OCI-LY1 (cell line): ENCODE results near the gene COL12A1.

Experiments used
- H2AFZ ChIP-seq: fragments of 200-600 bp; sonication (generic), shearing (Covaris generic); 2 replicates; pipeline ENCODE4 v1.6.0; 2014; ENCODE audit warnings: antibody characterized with exemption, mild to moderate bottlenecking, low read length
- H3F3A ChIP-seq: fragments of 200-600 bp; sonication (generic), shearing (Covaris generic); 2 replicates; pipeline ENCODE4 v1.6.0; 2014; ENCODE audit warnings: mild to moderate bottlenecking, antibody characterized with exemption, low read length, moderate library complexity; ENCODE audit not compliant: insufficient read depth
- H3K27ac ChIP-seq: fragments of 200-600 bp; sonication (generic); 2 replicates; pipeline ENCODE4 v1.5.1; 2014; ENCODE audit warnings: low read length, mixed run types, mild to moderate bottlenecking, low read depth; ENCODE audit not compliant: poor library complexity, severe bottlenecking
- H3K27me3 ChIP-seq: fragments of 200-600 bp; sonication (generic); 2 replicates; pipeline ENCODE4 v1.6.0; 2014; ENCODE audit warnings: antibody characterized with exemption, mild to moderate bottlenecking, low read length, moderate library complexity; ENCODE audit not compliant: insufficient read depth
- H3K36me3 ChIP-seq: fragments of 200-600 bp; sonication (generic); 2 replicates; pipeline ENCODE4 v1.6.1; 2014; ENCODE audit warnings: mild to moderate bottlenecking, antibody characterized with exemption, low read length, moderate library complexity, mixed read lengths; ENCODE audit not compliant: insufficient read depth
- H3K4me1 ChIP-seq: fragments of 200-600 bp; sonication (generic); 2 replicates; pipeline ENCODE4 v1.5.1; 2014; ENCODE audit warnings: mild to moderate bottlenecking, low read length, moderate library complexity; ENCODE audit not compliant: insufficient read depth, severe bottlenecking
- H3K4me2 ChIP-seq: fragments of 200-600 bp; sonication (generic), shearing (Covaris generic); 2 replicates; pipeline ENCODE4 v1.6.1; 2014; ENCODE audit warnings: low read length
- H3K4me3 ChIP-seq: fragments of 200-600 bp; sonication (generic); 2 replicates; pipeline ENCODE4 v1.5.1; 2014; ENCODE audit warnings: low read length, low read depth, mild to moderate bottlenecking, mixed read lengths; ENCODE audit not compliant: poor library complexity, severe bottlenecking
- H3K79me2 ChIP-seq: fragments of 200-600 bp; shearing (Covaris generic); 2 replicates; pipeline ENCODE4 v1.6.1; 2016; ENCODE audit warnings: mixed run types, low read length, mixed read lengths; ENCODE audit not compliant: insufficient read depth
- H3K9ac ChIP-seq: fragments of 200-600 bp; sonication (generic), shearing (Covaris generic); 2 replicates; pipeline ENCODE4 v1.6.1; 2014; ENCODE audit warnings: mild to moderate bottlenecking, low read length, mixed read lengths
- H3K9me2 ChIP-seq: fragments of 200-600 bp; sonication (generic), shearing (Covaris generic); 2 replicates; pipeline ENCODE4 v1.6.1; 2014; ENCODE audit warnings: low read depth, mild to moderate bottlenecking, low read length, mixed read lengths
- H3K9me3 ChIP-seq: fragments of 200-600 bp; shearing (Covaris generic); 2 replicates; pipeline ENCODE4 v1.6.1; 2014; ENCODE audit warnings: low read length, mixed read lengths
- H4K20me1 ChIP-seq: fragments of 200-600 bp; sonication (generic), shearing (Covaris generic); 2 replicates; pipeline ENCODE4 v1.6.0; 2016; ENCODE audit warnings: mild to moderate bottlenecking, low read length; ENCODE audit not compliant: insufficient read depth
- CTCF ChIP-seq: fragments of 200-600 bp; sonication (generic), shearing (Covaris generic); IDR thresholded peaks from 2 replicates; pipeline ENCODE4 v1.5.1; 2017; ENCODE audit warnings: mild to moderate bottlenecking, antibody characterized with exemption, low read length, moderate library complexity, mixed read lengths
- EZH2 ChIP-seq: fragments of 200-600 bp; sonication (generic), shearing (Covaris generic); IDR thresholded peaks from 2 replicates; pipeline ENCODE4 v1.8.0; 2017; ENCODE audit warnings: borderline replicate concordance, mixed run types, mild to moderate bottlenecking, antibody characterized with exemption, low read length, moderate library complexity, mixed read lengths

COL12A1 gene

DNA sequence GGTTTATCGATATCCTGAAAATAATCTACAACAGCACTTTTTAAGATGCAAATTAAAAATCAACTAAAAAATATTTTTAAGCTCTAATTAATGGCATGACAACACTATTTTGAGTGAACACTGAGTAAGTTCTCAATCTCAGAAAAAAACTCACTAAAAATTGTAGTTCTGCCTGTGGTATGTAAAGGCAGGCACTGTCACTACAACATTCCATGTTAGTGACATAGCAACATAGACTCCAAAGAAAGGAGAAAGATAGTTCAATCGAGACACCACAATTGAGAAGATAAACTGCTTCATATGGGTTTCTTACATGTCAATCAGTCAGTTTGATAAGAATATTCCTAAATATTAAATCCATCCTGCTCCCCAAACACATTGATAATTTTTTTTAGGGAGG is 38.0 kb downstream of the COL12A1 start:
- Histone ChIP-seq H3K27me3 (no peaks in the 10 kb centered on the region), H3K9me3 (no peaks in the 10 kb centered on the region), H3K9ac (no peak overlapping the region), H3K4me2 (no peak overlapping the region), H3K4me3 (no peak overlapping the region), H2AFZ (no peak overlapping the region), H3K27ac (no peak overlapping the region), H3K9me2 (no peaks in the 10 kb centered on the region), H3F3A (no peaks in the 10 kb centered on the region), H4K20me1 (no peaks in the 10 kb centered on the region), H3K36me3 (no peaks in the 10 kb centered on the region), H3K79me2 (no peaks in the 10 kb centered on the region), H3K4me1 (no peaks in the 10 kb centered on the region)
- no peak for TF ChIP-seq CTCF
- TF ChIP-seq EZH2 = no peak

- Histone ChIP-seq H3K4me2 (no peak overlapping the region), H3K27me3 (no peaks in the 10 kb centered on the region), H3K36me3 (no peaks in the 10 kb centered on the region), H3K27ac (no peak overlapping the region), H3K9me3 (no peaks in the 10 kb centered on the region), H2AFZ (no peak overlapping the region), H3K79me2 (no peaks in the 10 kb centered on the region), H3K4me1 (no peaks in the 10 kb centered on the region), H3F3A (no peaks in the 10 kb centered on the region), H4K20me1 (no peaks in the 10 kb centered on the region), H3K4me3 (no peak overlapping the region), H3K9ac (no peak overlapping the region), H3K9me2 (no peaks in the 10 kb centered on the region)
- no peak for TF ChIP-seq EZH2
- TF ChIP-seq CTCF = no peak
These were observed 38.5 kb downstream of the COL12A1 start for GRCh38 chr6:75167325-75167724.

DNA sequence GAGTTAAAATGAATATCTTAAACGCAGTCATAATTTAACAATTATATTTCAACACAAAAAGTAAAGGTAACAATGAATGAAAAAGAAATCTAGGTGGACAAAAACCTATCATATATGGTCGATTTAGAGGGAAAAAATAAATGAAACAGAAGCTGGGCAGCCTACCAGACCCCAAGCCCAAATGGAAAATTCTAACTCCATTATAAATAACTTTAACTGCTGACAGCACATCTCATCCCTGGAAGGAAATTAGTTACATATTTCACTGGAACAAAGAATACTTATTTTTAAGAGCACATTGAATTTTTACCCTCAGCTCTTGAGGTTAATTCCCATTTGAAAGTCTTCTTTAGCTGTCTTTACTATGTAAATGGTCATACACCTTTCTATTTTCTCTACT is 39.1 kb downstream of the COL12A1 start:
- H3K27ac ChIP-seq = no peak overlapping the region
- TF ChIP-seq EZH2 = no peak
- TF ChIP-seq CTCF = no peak

More for the DNA sequence above, 39.1 kb downstream of the COL12A1 start:
- H3F3A ChIP-seq = no peaks in the 10 kb centered on the region
- H3K4me1 ChIP-seq = no peaks in the 10 kb centered on the region
- no peak overlapping the region for H3K4me3 ChIP-seq
- no peaks in the 10 kb centered on the region for H3K9me3 ChIP-seq
- no peak overlapping the region for H3K9ac ChIP-seq
- no peak overlapping the region for H2AFZ ChIP-seq
- no peaks in the 10 kb centered on the region for H3K9me2 ChIP-seq
- H3K36me3 ChIP-seq = no peaks in the 10 kb centered on the region
- no peaks in the 10 kb centered on the region for H4K20me1 ChIP-seq
- H3K27me3 ChIP-seq = no peaks in the 10 kb centered on the region
- no peak overlapping the region for H3K4me2 ChIP-seq
- H3K79me2 ChIP-seq = no peaks in the 10 kb centered on the region
